Renal cortex interstitium (tissue), 11 donors: Measurements from ENCODE around the gene KRTAP10-2. TPM values are rescaled to one million over a fixed set of nuclear protein-coding genes. Genes with fewer than 3 reads are reported as not detected.

ENCODE experiments used
- DNase-seq, 11 donors: peaks; one replicate each; pipeline ENCODE4 v3.0.0-alpha.2; 2013; ENCODE audit warnings: low read depth in 9 of 11, low spot score in 4 of 11; ENCODE audit errors: extremely low read depth in 1 of 11
- polyA plus RNA-seq, 3 donors: library from polyadenylated mRNA; unstranded; fragments of 120-200 nt; gene quantifications; one replicate each; pipeline ENCODE4 v1.2.1, GENCODE V29; 2013; ENCODE audit not compliant: insufficient read length in 3 of 3

KRTAP10-2 gene
- polyA plus RNA-seq, 3 donors = not detected

DNA sequence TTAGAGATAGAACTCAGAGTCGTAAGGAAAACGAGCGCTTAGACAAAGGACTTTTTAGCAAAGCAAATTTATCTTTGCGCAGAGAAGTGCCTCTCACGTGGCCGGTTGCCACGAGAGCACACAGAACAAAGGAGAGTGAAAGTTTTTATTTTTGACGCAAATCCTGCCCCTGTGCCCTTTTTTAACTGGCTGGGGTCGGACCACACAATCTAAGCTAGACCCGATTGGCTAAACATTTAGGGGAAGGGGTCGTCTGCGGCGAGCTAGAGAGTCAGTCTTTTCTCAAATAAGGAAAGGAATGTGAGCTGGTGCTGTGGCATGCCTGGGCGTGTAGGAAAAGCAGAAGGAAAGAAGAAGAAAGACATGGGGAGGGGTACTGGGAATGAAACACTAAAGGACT lies 2.4 kb downstream of the KRTAP10-2 start:
- DNase-seq = no peak

DNA sequence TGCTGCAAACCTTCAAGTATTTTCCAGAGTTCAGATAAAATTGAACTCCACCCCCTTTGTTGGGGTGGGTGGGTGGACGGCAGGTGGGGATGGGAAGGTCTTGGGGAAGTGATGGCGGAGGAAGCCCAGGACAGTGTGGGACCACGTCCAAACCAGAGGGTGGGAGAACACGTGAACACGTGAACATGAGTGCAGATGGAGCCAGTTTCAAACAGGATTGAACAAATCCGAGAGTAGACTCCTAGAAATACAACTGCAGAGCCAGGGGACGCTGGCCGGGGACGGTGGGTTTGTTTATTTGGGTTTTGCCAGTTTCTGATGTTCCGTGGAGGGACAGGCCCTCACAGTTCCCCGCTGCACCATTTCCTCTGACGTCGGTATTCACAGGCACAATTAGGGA lies 2.9 kb downstream of the KRTAP10-2 start:
- no peak for DNase-seq

DNA sequence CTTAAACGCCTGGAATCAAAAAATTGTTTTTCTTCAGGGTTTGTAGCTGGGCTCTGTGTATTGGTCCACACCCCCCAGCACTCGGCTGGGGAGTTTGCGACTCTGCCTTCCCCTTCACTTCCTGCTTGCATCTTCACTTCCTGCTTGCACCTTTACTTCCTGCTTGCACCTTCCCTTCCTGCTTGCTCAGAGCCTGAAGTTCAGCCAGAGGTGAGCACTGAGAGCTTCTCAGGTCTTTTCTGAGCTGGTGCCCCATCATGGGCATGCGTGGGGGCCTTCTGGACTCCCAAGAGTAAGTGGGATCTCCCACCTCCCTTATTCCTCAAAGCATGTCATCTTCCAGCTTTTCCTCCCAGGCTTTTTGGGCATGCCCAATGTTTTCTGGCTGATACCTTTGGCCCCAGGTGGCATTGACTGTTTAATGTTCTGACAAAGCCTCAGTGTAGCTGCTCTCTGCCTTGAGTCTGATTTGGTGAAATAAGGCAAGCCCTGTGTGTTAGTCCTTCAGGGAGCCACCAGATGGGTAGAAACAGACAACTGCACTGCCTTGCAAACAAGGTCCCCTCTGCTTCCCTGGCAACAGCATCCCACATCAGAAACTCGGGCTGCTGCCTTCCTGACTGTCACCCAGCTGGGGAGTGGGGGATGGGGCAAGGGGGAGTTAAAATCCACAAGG lies 3.5 kb downstream of the KRTAP10-2 start:
- DNase-seq = no peak

DNA sequence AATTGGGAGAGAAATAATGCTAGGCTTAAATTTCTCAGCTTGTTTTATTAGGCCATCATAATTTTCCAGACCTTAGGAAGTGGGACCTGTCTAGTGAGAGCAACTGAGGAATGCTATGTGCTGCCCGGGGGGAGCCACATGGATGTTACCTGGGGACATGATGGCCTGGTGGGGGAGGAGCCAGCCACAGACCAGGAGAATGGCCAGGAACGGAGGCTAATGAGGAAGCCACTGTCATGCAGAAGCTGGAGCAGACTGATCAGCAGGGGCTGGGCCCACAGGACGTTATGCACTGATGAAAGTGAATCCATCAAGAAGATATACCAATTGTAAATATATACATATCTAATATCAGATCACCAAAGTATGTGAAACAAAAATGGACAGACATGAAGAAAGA lies 6.7 kb downstream of the KRTAP10-2 start:
- DNase-seq = no peak

DNA sequence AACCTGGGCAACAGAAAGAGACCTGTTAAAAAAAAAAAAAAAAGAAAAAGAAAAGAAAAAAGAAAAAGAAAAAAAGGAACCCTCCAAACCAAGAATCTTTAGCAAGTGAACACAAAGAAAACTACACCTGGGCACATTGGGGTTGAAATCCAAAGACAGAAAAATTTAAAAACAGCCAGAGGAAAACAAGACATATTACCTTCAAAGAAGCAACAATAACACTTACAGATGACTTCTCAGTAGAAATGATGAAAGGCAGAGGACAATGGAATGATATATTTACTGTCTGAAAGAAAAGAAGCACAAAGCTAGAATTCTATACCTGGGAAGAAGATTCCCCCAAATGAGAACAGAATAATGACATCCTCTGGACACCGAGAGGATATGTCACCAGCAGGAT lies 8.6 kb downstream of the KRTAP10-2 start:
- DNase-seq = no peak

DNA sequence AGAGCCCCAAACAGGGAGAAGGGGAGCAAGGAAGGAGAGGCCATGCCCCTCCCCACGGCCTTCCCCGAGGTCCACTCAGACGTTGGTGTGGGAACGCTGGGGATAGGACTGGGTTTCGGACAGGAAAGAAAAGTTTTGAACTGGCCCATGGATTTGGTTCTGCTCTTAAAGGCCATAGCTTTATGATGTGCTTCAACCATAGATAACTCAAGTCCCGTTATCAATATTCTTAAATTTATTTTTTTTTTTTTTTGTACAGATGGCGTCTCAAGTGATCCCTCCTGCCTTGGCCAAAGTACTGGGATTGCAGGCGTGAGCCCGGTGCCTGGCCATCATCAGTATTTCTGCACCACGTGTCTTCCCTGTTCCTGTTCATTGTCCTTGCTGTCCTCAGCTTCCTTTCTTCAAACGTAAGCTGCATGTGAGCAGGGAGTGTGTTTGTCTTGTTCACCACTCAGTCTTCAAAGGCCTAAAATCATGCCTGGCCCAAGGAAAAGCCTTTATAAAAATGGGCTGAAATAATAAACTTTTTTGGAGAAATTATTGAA lies 10.5 kb downstream of the KRTAP10-2 start:
- DNase-seq = no peak

DNA sequence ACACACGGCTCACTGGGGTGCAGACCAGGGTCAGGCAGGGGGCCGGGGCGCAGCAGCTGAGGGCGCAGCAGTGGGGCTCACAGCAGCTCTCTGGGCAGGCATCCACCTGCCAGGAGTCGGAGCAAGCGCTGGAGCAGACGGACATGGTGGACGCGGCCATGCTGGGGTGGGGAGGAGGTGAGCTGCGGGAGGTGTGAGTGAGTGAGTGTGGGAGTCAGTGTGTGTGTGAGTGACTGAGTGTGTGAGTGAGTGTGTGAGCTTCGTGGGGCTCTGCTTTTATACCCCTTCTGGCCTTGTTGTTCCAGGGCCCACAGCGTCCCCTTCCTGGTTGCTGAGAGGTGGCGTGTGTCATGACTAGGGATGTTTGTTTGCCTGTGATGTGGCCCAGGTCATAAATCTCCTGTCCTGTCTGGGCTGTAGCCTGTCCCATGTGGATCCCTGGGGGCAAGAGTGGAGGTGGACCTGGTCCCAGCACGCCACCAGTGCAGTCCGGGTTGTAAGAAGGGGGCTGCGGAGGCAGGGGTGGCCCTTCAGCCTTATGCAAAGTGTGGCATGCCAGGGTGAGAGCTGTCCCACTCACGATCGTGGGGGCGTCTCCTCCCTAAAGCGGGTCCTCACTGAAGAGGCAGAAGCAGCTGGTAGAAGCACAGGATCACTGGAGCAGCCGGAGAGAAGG lies 11.2 kb downstream of the KRTAP10-2 start, which contains the start of gene KRTAP10-1:
TSS of gene KRTAP10-1 (minus strand) at position 205 of the 676 bp plus-strand sequence. CDS start at position 160, 45 bp downstream.
- DNase-seq = no peak

DNA sequence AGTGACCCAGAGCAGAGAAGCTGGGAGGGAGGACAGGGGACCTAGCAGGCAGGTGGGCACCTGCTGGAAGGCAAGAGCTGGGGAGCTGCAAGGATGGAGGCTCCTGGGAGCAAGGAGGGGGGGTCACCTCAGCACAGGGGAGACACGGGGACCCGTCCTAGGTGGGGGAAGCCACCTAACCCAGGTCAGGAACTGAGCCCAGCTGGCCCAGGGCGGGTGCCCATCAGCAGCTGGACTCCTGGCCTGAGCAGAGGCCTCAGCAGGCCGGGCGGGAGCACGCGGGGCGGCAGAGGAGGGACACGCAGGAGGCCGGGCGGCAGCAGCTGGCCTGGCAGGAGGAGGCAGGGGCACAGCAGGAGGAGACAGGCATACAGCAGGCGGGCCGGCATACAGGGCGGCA lies 12.3 kb downstream of the KRTAP10-2 start:
- no peak for DNase-seq

DNA sequence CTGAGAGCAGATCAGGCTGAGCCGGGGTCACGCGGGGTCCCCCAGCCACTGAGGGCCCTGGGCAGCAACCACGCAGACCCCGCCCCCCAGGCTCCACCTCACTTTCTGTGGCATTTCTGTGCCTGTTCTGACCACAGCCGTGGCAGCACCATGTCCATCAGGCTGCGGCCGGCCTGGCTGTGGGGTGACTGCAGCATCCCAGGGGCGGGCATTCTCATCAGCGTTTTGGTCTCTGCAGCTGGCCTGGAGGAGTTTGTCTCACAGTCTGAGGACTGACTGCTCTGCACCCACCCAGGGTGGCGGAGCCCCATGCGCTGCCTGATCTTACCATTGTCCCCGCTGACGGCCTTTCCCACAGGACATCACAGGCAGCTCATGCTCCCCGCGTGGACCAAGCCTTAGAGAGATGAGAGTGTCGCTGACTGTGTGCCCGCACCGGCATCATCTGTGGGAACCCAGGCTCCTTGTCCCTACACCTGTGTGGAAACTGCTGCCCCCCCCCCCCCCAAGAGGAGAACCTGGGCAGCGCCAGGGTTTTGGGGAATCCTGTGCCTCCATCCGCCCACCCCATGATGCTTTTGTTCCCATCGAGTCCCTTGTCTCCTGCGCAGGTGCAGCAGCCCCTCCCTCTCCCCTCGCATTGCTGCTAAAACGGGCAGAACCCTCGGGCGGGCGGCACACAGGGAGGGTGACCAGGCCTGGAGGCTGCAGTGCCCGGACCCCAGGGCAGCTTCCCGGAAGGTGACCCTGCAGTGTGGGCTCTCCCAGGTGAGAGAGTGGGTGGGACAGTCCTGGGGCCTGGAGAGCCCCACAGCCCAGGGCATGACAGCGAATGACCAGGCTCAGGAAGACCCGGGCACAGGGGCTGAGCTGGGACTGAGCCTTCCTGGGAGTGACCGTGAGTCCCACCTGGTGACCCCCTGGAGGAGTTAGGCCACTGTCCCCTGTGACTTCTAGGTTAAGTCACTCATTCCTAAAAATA lies 13.1 kb downstream of the KRTAP10-2 start:
- no peak for DNase-seq

DNA sequence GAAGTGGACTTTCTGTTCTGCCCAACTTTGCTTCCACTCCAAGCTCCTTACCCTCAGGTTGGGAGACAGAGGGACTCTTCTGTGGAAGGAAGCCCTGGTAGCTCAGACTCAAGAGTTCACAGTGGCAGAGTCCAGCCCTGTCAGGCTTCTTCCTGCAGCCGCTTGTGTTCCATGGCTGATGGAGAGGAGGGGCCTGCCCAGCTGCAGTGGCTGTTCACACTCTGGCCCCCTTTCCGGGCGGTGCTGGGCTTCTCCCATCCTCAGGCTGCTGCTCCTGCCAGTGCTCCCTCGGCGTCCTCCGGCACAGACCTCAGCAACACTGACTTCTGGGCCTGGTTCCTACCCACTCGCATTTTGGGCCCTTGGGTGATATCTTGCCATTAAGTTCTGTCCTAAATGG lies 15.3 kb downstream of the KRTAP10-2 start:
- no peak for DNase-seq

DNA sequence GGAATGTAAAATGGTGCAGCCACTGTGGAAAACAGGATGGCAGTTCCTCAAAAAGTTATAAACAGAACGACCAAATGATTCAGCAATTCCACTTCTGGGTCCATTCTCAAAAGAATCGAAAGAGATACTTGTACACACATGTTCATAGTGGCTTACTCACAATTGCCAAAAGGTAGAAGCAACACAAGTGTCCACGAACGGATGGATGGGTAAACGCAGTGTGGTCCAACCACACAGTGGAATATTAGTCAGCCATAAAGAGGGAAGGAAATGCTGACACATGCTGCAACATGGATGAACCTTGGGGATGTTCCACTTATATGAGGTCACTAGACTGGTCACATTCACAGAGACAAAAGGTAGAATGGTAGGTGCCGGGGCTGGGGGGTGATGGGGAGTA lies 16.6 kb downstream of the KRTAP10-2 start:
- no peak for DNase-seq

DNA sequence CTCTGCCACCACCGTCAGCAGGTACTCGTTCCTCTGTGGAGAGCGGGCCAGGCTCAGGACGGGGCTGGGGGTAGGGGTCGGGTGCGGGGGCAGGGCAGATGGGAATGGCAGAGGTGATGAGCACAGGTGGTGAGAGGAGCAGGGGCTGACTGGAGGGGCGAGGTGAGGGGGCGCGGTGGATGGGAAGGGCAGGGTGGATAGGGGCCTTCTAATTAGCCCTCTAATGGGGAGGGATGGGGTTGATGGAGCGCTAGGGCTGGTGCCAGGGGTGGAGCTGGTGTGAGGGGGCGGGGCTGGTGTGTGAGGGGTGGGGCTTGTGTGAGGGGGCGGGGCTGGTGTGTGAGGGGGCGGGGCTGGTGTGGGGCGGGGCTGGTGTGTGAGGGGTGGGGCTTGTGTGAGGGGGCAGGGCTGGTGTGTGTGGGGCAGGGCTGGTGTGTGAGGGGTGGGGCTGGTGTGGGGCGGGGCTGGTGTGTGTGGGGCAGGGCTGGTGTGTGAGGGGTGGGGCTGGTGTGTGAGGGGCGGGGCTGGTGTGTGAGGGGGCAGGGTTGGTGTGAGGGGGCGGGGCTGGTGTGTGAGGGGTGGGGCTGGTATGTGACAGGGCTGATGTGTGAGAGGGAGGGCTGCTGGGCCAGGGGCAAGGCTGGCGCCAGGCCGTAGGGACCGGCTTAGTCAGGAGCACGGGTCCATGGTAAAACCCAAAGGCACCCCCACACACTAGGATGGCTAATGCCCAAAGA lies 17.2 kb downstream of the KRTAP10-2 start:
- DNase-seq = no peak

DNA sequence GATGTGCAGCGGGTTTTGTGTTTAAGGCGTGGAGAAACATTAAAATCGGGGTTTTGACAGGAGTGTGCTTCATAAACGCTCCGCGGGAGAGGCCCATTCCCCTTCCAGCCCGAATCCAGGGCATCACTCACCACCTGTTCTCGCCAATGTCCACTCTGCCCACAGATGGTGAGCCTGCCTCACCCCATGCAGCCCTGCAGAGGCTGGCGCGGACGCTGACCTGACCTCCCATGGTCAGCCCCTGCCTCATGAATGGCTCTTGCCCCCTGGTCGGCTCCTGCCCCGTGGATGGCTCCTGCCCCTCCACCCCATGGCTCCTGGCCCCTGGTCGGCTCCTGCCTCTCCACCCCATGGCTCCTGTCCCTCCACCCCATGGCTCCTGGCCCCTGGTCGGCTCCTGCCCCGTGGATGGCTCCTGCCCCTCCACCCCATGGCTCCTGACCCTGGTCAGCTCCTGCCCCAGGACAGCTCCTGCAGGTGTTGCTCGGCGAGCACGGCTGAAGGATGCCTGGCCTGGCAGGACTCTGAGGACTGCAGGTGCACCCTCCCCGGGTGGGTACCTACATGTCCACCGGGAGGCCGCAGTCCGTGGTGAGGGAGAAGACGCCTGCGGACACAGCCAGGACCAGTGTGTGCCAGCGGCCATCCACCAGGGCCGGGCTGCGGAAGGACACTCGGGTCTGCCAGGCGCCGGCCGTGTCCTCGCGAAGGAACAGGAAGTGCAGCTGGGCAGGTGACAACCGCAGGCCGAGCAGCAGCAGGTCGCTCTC lies 18.0 kb downstream of the KRTAP10-2 start:
- no peak for DNase-seq

DNA sequence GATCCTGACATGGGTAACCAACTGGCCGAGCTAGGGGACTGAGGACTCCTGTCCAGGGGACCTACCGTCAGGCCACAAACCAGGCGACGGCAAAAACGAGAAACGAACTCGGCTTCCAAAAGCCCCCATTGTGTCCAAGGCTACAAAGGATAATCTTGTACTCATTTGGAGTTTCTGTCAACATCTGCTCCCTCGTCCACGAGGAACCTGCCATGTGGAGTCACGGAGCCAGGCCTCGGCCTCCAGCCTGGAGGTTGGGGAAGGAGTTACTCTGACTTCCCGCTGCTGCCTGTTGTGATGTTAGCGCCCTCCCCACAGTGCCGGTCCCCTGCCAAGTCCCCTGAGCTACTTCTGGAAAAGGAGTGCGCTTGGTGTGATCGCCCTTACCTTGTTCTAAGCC lies 18.6 kb downstream of the KRTAP10-2 start:
- no peak for DNase-seq

DNA sequence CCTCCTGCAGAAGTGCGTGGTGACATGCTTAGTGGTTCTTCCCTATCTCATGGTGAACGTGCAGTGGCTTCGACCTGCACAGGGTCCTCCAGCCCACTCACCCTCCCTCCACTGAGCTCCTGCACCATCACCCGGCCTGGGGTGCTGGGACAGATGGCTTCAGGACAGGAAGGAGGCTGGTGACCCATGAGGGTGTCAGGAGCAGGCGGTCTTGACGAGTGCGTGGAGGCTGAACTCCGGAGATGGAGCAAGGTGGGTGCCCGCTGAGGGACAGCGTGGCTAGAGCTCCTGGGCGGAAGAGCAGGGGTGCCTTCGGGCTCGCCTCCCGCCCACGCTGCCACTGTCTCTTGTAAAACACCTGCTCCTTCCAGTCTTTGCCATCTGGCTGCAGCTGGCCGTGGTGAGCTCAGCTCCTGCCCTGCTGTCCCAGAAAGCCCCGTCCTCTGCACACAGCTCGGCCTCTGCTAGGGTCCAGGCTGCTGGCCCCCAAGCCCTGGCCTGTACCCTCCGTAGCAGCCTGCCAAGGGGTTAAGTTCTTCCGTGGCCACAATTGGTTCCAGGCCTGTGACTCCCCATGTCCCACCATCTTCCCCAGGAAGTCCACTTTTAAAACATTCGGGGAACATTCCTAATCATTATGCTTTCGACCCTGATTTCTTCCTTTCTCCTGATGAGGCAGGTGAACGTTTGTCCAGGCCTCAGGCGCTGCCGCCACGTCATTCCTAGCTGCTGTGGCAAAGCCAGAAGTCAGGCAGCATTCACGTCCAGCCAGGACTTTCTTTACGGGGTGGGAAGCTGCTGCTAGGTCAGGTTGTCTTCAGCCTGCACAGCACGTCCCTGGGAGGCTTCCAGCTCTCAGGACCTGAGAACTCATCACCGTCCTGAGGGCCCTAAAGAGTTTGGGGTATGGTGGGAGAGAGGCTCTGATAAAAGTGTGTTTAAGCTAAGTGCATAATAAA lies 19.4 kb downstream of the KRTAP10-2 start:
- DNase-seq = no peak

DNA sequence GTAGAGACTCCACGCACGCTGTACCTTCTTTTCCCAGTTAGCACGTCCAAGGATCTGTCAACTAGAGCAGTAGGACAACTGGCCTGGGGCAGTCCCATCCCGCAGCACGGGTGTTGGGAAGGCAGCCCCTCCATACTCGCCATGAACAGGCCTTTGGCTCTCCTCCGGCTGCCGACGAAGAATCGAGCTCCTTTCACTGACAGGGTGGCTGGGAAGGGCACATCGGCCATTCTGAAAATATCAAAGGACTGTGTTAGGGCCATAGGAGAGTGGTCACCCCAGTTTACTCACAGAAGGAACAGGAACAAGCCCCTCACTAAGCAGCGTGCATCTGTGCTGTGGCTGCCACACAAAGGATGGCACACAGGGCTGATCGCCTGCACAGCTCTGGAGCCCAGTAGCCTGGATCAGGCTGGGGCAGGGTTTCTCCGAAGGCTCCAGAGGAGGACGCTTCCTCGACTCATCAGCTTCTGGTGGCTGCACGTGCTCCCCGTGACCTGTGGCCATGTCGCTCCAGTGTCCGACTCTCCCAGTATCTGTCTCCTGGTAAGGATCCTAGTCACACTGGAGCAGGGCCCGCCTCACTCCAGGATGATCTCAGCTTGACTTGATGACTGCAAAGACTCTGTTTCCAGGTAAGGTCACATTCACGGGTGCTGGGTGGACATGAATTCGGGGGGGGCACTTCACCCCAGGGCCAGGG lies 20.3 kb downstream of the KRTAP10-2 start:
- DNase-seq = no peak
